ENCODE data around the gene AGBL4. TPM values are rescaled to one million over a fixed set of nuclear protein-coding genes. Genes with fewer than 3 reads are reported as not detected.

The AGBL4 gene
- total RNA-seq, 1 donor from 2014 or later, result 3.1 TPM

DNA sequence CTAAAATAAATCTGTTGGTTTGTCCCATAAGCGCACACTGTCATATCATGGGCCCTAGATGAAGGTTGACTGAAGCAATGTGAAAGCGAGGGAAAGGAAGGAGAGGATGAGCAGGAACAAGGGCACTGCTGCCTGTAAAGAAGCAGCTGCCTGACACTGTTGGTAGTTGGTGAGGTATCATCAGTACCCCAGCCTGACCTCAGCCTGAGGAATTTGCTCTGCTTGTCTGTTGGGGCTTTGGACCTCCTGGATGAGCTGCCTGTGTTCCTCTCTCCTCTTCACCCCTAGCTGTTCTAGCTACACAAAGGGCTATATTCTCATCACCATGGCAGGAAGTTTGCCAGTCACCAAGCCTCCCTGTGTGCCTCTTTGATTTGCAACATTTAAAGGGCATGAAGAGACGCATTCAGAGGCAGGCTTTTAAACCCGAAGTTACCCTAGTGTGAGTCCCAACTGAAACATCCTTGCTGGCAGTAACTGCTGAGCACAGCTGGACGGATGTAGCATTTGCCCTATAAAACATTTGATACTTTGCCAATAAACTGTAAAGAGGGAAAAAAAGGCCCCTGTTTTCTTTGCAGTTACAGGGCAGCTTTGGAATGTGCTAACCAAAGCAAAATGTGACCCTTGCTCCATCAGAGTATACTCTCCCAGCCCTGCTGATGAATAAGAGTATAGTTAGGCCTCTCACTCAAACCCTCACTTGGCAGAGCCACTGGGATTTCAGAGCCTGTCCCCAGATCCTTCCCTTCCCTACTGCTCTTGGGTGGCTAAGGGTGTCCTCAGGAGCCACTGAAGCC is 1529.6 kb downstream of the AGBL4 start:
- Mint-ChIP-seq H3K4me3 (ENCODE audit: low read depth) (no peak overlapping the region), H3K9me3 (ENCODE audit: low read depth) (no peaks in the 10 kb centered on the region), H3K36me3 (ENCODE audit: insufficient read depth) (no peaks in the 10 kb centered on the region), H3K27ac (no peak overlapping the region), H3K27me3 (peaks cover 28% of the 10 kb centered on the region), H3K4me1 (ENCODE audit: low read depth) (peaks cover 8% of the 10 kb centered on the region)
- TF ChIP-seq, protein P1, sequence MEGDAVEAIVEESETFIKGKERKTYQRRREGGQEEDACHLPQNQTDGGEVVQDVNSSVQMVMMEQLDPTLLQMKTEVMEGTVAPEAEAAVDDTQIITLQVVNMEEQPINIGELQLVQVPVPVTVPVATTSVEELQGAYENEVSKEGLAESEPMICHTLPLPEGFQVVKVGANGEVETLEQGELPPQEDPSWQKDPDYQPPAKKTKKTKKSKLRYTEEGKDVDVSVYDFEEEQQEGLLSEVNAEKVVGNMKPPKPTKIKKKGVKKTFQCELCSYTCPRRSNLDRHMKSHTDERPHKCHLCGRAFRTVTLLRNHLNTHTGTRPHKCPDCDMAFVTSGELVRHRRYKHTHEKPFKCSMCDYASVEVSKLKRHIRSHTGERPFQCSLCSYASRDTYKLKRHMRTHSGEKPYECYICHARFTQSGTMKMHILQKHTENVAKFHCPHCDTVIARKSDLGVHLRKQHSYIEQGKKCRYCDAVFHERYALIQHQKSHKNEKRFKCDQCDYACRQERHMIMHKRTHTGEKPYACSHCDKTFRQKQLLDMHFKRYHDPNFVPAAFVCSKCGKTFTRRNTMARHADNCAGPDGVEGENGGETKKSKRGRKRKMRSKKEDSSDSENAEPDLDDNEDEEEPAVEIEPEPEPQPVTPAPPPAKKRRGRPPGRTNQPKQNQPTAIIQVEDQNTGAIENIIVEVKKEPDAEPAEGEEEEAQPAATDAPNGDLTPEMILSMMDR (IDR thresholded peaks at IDR 0.05; ENCODE audit: unreplicated experiment), result no peak
- DNase-seq (ENCODE audit: low spot score, unreplicated experiment), result no peak

DNA sequence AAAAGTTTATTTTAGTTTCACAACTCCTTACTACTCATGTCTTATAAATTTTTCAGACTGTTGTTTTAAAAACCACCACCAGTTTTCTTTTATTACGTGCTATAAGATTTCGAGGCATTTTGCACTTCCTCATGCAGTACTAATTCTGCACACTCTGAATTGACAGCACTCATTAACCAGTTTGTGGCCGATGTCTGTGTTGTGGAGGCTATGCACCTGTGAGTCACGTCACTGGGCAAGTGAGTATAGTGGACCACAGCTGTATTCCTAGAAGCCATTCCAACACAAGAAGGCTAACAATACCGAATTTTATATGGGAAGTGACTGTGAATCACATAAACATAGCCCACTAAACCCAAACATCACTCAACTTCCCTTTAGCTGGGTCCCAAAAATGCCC is 1530.7 kb downstream of the AGBL4 start:
- DNase-seq (ENCODE audit: low spot score, unreplicated experiment), result no peak
- TF ChIP-seq, protein P1 (IDR thresholded peaks at IDR 0.05; ENCODE audit: unreplicated experiment), result no peak
- Mint-ChIP-seq H3K4me3 (ENCODE audit: low read depth) (no peak overlapping the region), H3K27me3 (peaks cover 18% of the 10 kb centered on the region), H3K36me3 (ENCODE audit: insufficient read depth) (no peaks in the 10 kb centered on the region), H3K27ac (no peak overlapping the region), H3K9me3 (ENCODE audit: low read depth) (no peaks in the 10 kb centered on the region), H3K4me1 (ENCODE audit: low read depth) (peaks cover 6% of the 10 kb centered on the region)

DNA sequence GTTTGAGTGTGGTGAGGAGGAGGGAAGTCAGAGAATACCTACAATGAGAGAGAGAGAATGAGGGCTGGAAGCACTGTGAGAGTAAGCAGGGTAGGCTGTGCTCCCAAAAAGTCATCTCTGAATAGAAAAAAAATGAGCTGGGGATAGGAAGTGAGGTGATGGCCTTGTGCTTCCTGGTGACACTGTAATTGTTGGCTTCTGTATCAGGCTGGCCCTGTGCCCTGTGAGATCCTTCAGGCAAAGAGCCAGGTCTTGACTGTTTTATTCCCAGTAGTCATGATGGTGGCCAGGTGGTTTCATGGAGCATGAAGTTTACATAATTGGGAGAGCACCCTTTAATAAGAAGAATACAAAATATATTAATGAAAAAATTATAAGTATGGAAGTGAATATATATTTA is 1531.4 kb downstream of the AGBL4 start:
- Mint-ChIP-seq H3K4me1 (ENCODE audit: low read depth) (peaks cover 6% of the 10 kb centered on the region), H3K4me3 (ENCODE audit: low read depth) (no peak overlapping the region), H3K27ac (no peak overlapping the region), H3K9me3 (ENCODE audit: low read depth) (no peaks in the 10 kb centered on the region), H3K36me3 (ENCODE audit: insufficient read depth) (no peaks in the 10 kb centered on the region), H3K27me3 (peaks cover 20% of the 10 kb centered on the region)
- TF ChIP-seq, protein P1 (IDR thresholded peaks at IDR 0.05; ENCODE audit: unreplicated experiment), result no peak
- DNase-seq (ENCODE audit: low spot score, unreplicated experiment), result no peak

DNA sequence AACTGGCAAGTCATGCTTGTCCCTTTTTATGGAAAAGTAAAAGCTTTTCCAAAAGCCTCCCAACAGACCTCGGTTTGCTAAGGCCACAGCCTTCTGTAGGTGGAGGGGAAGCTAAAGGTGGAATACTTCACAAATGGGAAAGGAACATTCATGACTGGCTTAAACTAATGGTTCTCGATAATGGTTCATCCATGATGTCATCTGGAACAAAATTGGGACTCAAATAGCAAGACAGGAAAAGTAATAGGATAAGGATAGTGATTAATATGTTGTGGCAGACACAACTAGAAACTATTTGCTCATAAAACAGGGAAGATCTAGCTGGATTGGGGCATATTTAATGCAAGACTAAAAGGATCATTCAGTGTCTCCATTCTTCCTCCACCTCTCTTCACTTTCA is 1535.0 kb downstream of the AGBL4 start:
- no peaks in the 10 kb centered on the region for H3K9me3 Mint-ChIP-seq (ENCODE audit: low read depth)
- peaks cover 37% of the 10 kb centered on the region for H3K27me3 Mint-ChIP-seq
- no peak for DNase-seq (ENCODE audit: low spot score, unreplicated experiment)
- no peaks in the 10 kb centered on the region for H3K36me3 Mint-ChIP-seq (ENCODE audit: insufficient read depth)
- TF ChIP-seq, protein P1 (IDR thresholded peaks at IDR 0.05; ENCODE audit: unreplicated experiment), result no peak
- no peak overlapping the region for H3K4me3 Mint-ChIP-seq (ENCODE audit: low read depth)
- no peak overlapping the region for H3K27ac Mint-ChIP-seq
- H3K4me1 Mint-ChIP-seq (ENCODE audit: low read depth), result peaks cover 1% of the 10 kb centered on the region

Other genes starting within 250 kb of the AGBL4 start
- 3.6 and 4.4 TPM in 2 replicates for gene ELAVL4, start 85.0 kb upstream of the AGBL4 start, total RNA-seq